NCI-H1436 (cell line): ENCODE data around the gene TNXB.
"Not testable (repeated sequence)": the region's sequence is repeated elsewhere in the genome, so short reads cannot be mapped to it uniquely, and the experiment has no call there.

Experiments used
- DNase-seq: peaks from one replicate; lab custom pipeline; 2025; lab: John Stamatoyannopoulos, UW

TNXB gene

DNA sequence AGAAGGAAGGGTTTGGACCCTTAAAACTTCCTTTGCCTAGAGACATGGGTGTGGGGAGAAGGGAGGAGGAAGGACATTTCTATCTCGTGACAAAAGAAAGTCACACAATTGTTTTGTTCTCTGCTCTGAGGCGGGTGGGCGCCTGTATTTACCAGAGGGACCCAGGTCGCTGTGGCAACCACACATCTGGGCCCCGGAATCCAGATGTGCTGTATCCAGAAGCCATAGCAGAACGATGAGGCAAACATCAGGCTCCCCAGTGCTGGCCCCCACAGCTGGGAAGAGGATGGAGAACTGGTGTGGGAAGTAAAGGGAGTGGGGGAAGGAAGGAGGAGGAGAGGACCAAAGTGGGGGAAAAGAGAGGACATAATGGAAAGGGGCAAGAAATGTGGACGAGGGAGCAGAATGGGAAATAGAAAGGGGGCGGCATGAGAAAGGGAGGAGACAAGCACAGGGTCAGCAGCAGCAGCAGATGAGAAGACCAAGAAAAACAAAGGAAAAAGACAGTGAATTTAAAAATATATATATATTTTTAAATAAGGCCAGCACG is 3.4 kb upstream of the TNXB start:
- no peak for DNase-seq

- DNase-seq = no peak
Measured at GRCh38 chr6:32111424-32112066, 2.4 kb upstream of the TNXB start.

DNA sequence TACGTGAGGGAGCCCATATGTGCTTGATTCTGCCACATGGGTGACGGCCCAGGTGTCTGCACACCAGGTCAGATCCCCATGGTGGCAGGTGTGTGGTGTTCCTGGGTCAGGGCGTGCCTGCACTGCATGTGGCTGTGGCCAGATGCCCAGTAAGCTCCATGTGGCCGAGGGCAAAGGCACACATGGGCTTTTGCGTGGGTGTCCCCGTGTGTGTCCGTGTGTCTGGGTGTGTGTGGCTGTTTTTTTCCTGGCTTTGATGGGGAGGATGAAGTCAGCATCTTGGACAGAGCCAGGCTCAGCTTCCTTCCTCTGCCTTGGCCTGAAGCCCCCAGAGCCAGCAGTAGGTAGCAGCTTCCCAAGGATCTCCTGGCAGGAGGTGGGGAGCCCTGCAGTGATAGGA is 1.5 kb upstream of the TNXB start:
- no peak for DNase-seq

DNA sequence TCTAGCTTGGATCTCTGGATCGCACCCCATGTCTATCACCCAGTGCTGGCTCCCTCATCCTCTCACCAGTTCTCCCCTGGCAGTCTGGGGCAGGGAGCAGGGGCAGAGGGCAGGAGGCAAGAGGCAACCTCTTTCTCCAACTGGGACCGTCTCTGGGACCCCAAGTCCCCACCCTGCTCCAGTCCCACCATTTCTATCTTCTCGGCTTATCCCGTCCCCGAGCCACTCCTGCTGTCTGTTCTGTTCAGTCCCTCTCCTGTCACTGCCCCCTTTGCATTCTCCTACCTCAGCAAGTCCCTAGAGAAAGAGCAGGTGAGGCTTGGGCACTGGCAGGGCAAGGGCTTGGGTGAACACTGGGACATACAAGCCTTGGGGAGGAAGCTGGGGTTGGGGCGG is 625 bp upstream of the TNXB start:
- DNase-seq = no peak

DNA sequence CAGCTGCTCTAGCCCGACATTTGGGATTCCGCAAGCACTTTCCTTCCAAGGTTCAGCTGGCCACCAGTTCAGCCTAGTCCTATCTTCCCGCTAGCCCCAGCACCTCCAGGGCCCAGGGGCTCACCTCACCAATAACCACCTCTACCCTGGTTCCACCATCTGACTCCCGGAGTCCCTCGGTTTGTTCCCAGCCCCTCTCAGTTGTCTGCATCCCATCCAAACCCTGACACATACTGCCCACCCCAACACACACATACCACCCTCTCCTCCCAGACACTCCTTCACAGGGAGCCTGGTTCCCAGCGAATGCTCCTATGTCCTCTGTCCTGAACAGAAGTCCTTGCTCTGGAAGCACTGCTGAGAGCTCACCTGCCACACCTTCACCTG is 418 bp downstream of the TNXB start:
- no peak for DNase-seq

DNA sequence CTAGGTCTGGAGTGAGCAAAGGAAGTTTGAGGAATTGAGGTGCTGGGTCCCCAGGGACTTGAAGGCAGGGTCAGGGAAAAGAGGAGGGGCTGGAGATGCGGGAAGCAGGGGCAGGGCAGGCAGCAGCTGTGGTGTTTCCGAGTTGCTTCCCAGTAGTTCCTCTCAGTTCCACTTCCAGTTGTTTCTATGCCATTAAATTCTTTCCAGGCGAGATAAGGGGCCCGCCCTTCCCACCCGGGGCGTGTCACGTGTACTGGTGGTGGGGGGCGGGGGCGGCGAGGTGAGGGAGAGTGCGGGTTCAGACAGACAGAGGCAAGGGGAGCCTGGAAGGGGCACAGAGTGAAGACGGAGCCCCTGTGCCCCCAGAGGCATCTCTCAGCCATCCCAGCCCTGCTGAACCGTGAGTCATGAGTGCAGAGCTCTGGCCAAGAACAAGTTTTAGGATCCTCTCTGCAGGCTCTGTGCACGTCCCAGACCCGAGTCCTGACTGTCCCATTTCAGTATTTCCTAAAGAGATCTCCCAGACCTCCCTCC is 977 bp downstream of the TNXB start:
- no peak for DNase-seq

GRCh38 chr6:32107406-32107805 is 1.7 kb downstream of the TNXB start:
- no peak for DNase-seq

GRCh38 chr6:32105433-32105832 is 3.7 kb downstream of the TNXB start:
- no peak for DNase-seq

DNA sequence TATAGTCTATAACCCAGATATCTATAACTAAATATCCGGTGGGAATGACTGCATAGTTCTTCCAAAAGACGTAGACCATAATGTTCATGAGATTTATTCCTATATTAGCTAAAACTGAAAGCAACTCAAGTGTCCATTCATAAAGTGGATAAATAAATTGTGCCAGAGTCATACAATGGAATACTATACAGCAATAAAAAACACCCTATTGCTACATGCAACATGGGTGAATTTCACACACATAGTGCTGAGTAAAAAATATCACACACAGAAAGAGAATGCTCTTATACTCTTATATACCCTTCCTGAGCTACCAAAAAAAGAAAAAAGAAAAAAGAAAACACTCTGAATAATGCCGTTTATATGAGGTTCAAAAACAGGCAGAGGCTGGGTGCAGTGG is 6.9 kb downstream of the TNXB start:
- no peak for DNase-seq

DNA sequence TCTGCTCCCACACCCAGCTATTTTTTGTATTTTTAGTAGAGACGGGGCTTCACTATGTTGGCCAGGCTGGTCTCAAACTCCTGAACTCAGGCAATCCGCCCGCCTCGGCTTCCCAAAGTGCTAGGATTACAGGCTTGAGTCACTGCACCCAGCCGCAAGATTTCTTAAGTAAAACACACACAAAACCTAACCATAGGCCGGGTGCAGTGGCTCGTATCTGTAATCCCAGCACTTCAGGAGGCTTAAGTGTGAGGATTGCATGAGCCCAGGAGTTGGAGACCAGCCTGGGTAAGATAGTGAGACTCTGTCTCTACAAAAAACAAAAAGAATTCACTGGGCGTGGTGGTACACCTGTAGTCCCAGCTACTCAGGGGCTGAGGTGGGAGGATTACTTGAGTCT is 8.9 kb downstream of the TNXB start:
- DNase-seq = not testable (repeated sequence)

DNA sequence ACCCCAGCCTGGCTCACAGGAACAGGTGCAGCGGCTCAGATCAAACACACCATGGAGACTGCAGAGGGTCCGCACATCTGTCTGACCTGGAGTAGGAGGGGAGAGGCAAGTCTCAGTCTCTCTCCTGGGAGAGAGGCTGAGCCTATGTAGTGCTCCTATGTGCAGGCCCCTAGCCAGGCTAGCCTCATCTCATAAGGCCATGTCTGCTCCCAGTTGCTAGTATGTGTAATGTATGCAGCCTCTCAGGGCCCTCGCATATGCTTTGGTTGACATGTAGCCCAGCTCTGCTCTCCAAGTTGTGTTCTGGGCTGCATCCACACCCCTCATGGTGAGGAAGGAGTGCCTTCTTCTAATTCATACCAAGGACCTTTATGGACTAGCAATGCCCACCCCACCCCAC is 11.8 kb downstream of the TNXB start:
- DNase-seq = no peak

GRCh38 chr6:32096394-32097258 is 12.5 kb downstream of the TNXB start:
- DNase-seq = no peak

GRCh38 chr6:32096087-32096393 is 13.1 kb downstream of the TNXB start:
- DNase-seq = no peak

DNA sequence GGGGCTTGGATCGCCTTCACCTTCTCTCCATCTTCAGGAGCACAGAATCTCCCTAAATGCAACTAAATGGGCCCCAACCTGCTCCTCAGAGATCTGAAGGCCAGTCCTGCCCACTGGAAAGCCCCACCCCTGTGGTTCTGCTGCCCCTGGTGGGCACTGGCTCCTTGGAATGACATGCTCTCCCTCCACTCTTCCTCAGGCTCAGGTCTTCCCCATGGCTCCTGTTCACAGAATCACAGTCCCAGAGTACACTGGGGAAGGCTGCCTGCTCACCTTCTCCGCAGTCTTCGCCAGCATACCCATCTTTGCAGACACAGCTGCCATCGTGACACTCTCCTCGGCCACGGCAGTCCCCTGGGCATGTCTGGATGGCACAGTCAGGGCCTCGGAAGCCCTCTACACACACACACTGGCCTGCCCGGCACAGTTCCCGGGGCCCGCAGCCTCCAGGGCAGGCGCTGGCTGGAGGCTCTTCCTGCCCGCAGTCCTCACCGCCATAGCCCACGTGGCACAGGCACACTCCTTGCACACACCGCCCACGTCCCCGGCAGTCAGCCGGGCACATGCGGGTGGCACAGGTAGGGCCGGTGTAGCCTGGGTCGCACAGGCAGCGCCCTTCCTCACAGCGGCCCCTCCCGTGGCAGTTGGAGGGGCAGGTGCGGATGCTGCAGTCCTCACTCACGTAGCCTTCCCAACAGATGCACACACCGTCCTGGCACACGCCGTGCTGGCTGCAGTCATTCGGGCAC is 13.6 kb downstream of the TNXB start:
- DNase-seq = no peak

- DNase-seq = no peak
Measured at GRCh38 chr6:32092760-32093497, 16.2 kb downstream of the TNXB start.

- no peak for DNase-seq
Measured at GRCh38 chr6:32089082-32089828, 19.9 kb downstream of the TNXB start.

GRCh38 chr6:32088487-32089049 is 20.6 kb downstream of the TNXB start:
- DNase-seq = no peak

- no peak for DNase-seq
Measured at GRCh38 chr6:32087574-32088486, 21.3 kb downstream of the TNXB start.

DNA sequence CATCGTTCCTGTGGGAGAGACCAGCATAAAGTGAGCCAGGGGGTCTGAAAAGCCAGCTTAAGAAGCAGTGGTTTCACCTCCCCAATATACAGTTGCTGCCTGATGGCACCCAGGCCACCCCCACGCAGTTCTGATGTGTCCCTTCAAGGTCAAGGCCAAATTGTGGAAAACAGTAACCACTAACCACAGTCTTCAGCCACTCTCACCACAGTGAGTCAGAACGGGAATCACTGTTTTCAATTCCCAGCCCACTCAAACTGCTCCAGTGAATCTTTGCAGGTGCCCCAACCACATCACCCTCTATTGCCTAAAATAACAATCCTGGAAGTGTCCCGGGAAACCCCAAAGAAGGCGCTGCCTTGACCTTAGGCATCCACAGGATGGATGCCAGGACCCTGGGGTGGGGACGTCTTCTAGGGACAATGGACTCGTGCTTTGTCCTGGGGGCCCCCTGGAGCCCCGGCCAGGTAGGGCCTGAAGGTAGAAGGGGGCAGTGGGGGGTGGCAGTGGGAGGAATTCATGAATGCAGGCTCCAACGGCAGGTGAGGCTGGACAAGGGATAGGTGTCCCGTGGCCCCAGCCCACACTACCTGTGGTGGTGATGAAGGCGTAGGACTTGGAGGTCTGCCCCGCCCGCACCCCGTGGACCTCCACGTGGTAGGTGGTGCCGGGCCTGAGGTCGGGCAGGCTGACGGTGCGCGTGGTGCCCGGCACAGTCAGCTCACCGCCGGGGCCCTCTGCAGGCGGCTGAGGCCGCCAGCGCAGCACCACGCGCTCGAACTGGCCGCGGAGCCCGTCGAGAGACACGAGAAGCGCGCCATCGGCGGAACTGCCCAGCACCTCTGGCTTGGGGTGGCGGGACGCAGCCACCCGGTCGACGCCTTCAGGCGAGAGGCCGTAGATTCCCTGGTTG is 22.2 kb downstream of the TNXB start:
- DNase-seq = no peak
